ENCODE measurements around the gene CBX4. TPM values are rescaled to one million over a fixed set of nuclear protein-coding genes. Genes with fewer than 3 reads are reported as not detected.

Gene CBX4
- total and polyA plus RNA-seq, 2 of the 13 experiments (the other 11 are each of a cell fraction or from before 2014, with no cell fraction given), result 25.8 to 50.8 TPM

- TF ChIP-seq HNRNPK (IDR thresholded peaks at IDR 0.05; ENCODE audit: low read depth, low read length, poor library complexity, severe bottlenecking) (peak; percentile 25), MNT (IDR thresholded peaks at IDR 0.05) (no peak), MXD4 (CRISPR knock-in tag; IDR thresholded peaks at IDR 0.05) (no peak)
Observed at GRCh38 chr17:79799174-79799537, 40.1 kb downstream of the CBX4 start (continued).

- H3K4me3 ChIP-seq (replicated peaks in 1 of 3; ENCODE audit: insufficient read depth in 1 of 3, low read depth in 2 of 3, low read length in 3 of 3), result peak overlapping the region in 2 of 3 experiments; percentile 25 to 62; a peak in 3 of 6 replicates
- no peak overlapping the region for H3K9ac ChIP-seq (ENCODE audit: insufficient read depth, low read depth, low read length)
- in situ Hi-C loops (cut with HindIII; ENCODE audit: extremely low pct_ligation_motif_present, low pct_unique_long_range_greater_than_20kb), result no loop called here
- TF ChIP-seq HOXA3 (CRISPR knock-in tag; IDR thresholded peaks at IDR 0.05), result peak; percentile 74; the same call in 1 of the 2 replicates
- TF ChIP-seq KLF15 (CRISPR knock-in tag; IDR thresholded peaks at IDR 0.05; ENCODE audit: borderline replicate concordance), result no peak
- no peak for TF ChIP-seq ZNF564 (CRISPR knock-in tag; IDR thresholded peaks at IDR 0.05)
- TF ChIP-seq CBX5 (CRISPR knock-in tag; IDR thresholded peaks at IDR 0.05; ENCODE audit: borderline replicate concordance), result no peak
- no peak for TF ChIP-seq GABPA (IDR thresholded peaks at IDR 0.05; ENCODE audit: low read depth, low read length)
- no peak for TF ChIP-seq GABPA (CRISPR knock-in tag; IDR thresholded peaks at IDR 0.05; ENCODE audit: low read depth)
- TF ChIP-seq ELK4 (CRISPR knock-in tag; IDR thresholded peaks at IDR 0.05; ENCODE audit: borderline replicate concordance), result no peak
- TF ChIP-seq ZBTB20 (CRISPR knock-in tag; IDR thresholded peaks at IDR 0.05; ENCODE audit: borderline replicate concordance, low read depth), result no peak
- no peak for TF ChIP-seq LCORL (IDR thresholded peaks at IDR 0.05)
- TF ChIP-seq LCORL (CRISPR knock-in tag; IDR thresholded peaks at IDR 0.05), result peak; percentile 38; the same call in 1 of the 2 replicates
- no peak for TF ChIP-seq SMYD3 (CRISPR knock-in tag; IDR thresholded peaks at IDR 0.05)
- no peak for TF ChIP-seq SRSF9 (IDR thresholded peaks at IDR 0.05; ENCODE audit: borderline replicate concordance, insufficient read depth, low read depth, low read length, poor library complexity, severe bottlenecking)
- TF ChIP-seq ZSCAN9 (CRISPR knock-in tag; IDR thresholded peaks at IDR 0.05; ENCODE audit: borderline replicate concordance), result no peak
Observed at GRCh38 chr17:79798299-79799173, 40.7 kb downstream of the CBX4 start.

More at GRCh38 chr17:79798299-79799173, 40.7 kb downstream of the CBX4 start:
- intact Hi-C loops (cut with micrococcal nuclease; ENCODE audit: unreplicated experiment), result loop anchor here (5.0 kb wide), 2 partner anchors 39 to 56 kb away; partner anchors contain the start of gene CBX4
- Histone ChIP-seq H3K36me3 (replicated peaks in 1 of 2; ENCODE audit: control insufficient read depth in 1 of 2, insufficient read depth in 2 of 2, low read length in 2 of 2) (peaks cover 5 to 9% of the 10 kb centered on the region in 2 experiments; a peak in 4 of 5 replicates), H3K9me3 (ENCODE audit: low read length) (no peaks in the 10 kb centered on the region), H3K4me1 (ENCODE audit: insufficient read depth, low read length) (peaks cover 64% of the 10 kb centered on the region), H3K27me3 (ENCODE audit: control insufficient read depth in 1 of 2, insufficient read depth in 2 of 2, low read length in 2 of 2) (peaks cover 36 to 58% of the 10 kb centered on the region in 2 experiments), H3K27ac (ENCODE audit: extremely low read length, insufficient read depth, low read length) (no peak overlapping the region), H3K4me2 (ENCODE audit: low read depth, low read length) (peak overlapping the region; percentile 92), H2AFZ (ENCODE audit: low read length) (no peak overlapping the region), H4K20me1 (ENCODE audit: insufficient read depth, low read length) (no peaks in the 10 kb centered on the region), H3K79me2 (ENCODE audit: insufficient read depth, low read length) (peaks cover 10% of the 10 kb centered on the region)
- 17% methylated on average over 49 of the region's 70 CpGs for WGBS (ENCODE audit: low lambda C conversion rate)
- DNase-seq (ENCODE audit: low spot score), result no peak
- no peak for ATAC-seq
- ChIA-PET CTCF (ENCODE audit: low intra/inter-chr PET ratio, low total read pairs) (interaction anchor here (1.2 kb wide), 1 partner anchor 37 kb away, joined by 3 read pairs; no protein-coding TSS in a partner anchor), POLR2A (interaction anchor here (1.2 to 4.7 kb wide), 5 partner anchors 13 to 193 kb away, joined by 3 to 98 read pairs (median 40); partner anchors contain the start of gene CBX4)
- no peak for FAIRE-seq
- no TSS peak for BruUV-seq (replicated peaks)
